ENCODE data around the gene ENTPD2.
A peak's percentile ranks its signal among the peaks of the same experiment; 100 is the strongest.
"Not testable (repeated sequence)": the region's sequence is repeated elsewhere in the genome, so short reads cannot be mapped to it uniquely, and the experiment has no call there.

Gene ENTPD2

DNA sequence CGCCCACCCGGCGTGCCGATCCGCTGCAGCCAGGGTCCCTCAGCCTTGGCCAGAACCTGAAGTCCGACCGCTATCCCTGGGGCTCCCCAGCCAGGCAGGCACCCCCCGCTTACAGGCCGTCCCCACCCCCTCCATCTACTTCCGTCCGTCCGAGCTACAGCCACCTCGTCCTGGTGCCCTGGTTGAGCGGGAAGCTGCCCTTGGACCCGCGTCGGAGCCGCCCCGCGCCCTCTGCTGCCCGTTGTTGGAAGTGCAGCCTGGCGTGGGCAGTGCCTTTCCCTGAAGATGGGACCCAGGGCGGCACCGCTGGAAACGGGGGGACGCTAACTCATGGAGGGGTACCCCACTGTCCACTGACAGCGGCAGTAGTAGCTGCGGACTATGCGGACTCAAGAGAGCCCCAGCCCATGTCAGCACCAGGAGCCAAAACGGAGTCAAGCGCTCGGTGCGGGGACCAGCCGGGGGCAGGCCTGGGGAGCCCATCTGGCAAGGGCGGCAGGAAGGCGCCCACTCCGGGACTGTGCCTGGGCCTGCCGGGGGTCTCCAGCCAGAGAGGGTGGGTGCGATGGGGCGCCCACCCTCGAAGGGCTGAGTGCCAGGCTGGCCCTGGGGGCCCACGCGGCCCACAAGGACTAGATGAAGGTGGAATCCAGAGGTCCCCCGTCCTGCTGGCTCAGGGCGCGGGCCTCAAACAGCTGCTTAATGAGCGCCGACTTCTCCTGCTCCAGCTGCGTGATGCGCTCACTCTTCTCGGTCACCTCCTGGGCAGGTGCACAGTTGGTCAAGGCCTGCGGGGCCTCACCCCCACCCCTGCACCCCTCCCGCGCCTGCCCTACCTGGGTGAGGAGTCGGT is 10.4 kb upstream of the ENTPD2 start:
- DNase-seq (ENCODE audit: low spot score): peak; percentile 74

- no peak for DNase-seq (ENCODE audit: low spot score)
Observed at GRCh38 chr9:137063311-137064026, 9.6 kb upstream of the ENTPD2 start.

- not testable (repeated sequence) for DNase-seq (ENCODE audit: low spot score)
Observed at GRCh38 chr9:137062798-137063197, 8.9 kb upstream of the ENTPD2 start.

GRCh38 chr9:137062384-137062783 is 8.5 kb upstream of the ENTPD2 start:
- DNase-seq (ENCODE audit: low spot score): no peak

- DNase-seq (ENCODE audit: low spot score): no peak
Observed at GRCh38 chr9:137058521-137059234, 4.8 kb upstream of the ENTPD2 start.

GRCh38 chr9:137057545-137057944 is 3.7 kb upstream of the ENTPD2 start:
- DNase-seq (ENCODE audit: low spot score): no peak

- DNase-seq (ENCODE audit: low spot score): no peak
Observed at GRCh38 chr9:137056739-137057415, 3.0 kb upstream of the ENTPD2 start.

GRCh38 chr9:137055385-137056364 is 1.8 kb upstream of the ENTPD2 start:
- DNase-seq (ENCODE audit: low spot score): peak; percentile 97

- DNase-seq (ENCODE audit: low spot score): peak; percentile 68
Observed at GRCh38 chr9:137054932-137055384, 1.1 kb upstream of the ENTPD2 start.

- DNase-seq (ENCODE audit: low spot score): no peak
Observed at GRCh38 chr9:137052998-137053943, 590 bp downstream of the ENTPD2 start.

- DNase-seq (ENCODE audit: low spot score): no peak
Observed at GRCh38 chr9:137052293-137052692, 1.6 kb downstream of the ENTPD2 start.

- DNase-seq (ENCODE audit: low spot score): no peak
Observed at GRCh38 chr9:137051145-137051724, 2.6 kb downstream of the ENTPD2 start.

DNA sequence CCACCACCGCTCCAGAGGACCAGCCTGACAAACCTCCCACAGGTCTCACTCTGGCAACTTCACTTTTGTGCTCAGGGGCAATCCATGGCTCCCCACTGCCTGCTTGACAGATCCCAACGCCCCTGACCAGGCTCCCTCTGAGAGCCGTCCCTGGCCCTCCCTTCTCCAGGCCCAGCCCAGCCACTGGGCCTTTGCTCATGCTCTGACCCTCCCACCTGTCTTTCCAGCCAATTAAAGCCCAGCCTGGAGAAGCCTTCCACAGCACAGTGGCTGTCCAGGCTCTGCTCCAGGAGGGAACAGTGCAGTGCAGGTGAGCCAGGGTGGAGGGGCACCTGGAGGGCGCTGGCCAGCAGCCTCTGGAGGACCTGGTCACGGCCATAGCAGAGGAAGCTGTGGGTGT is 3.3 kb downstream of the ENTPD2 start:
- no peak for DNase-seq (ENCODE audit: low spot score)

- DNase-seq (ENCODE audit: low spot score): peak; percentile 74
Observed at GRCh38 chr9:137049544-137050449, 4.1 kb downstream of the ENTPD2 start.

DNA sequence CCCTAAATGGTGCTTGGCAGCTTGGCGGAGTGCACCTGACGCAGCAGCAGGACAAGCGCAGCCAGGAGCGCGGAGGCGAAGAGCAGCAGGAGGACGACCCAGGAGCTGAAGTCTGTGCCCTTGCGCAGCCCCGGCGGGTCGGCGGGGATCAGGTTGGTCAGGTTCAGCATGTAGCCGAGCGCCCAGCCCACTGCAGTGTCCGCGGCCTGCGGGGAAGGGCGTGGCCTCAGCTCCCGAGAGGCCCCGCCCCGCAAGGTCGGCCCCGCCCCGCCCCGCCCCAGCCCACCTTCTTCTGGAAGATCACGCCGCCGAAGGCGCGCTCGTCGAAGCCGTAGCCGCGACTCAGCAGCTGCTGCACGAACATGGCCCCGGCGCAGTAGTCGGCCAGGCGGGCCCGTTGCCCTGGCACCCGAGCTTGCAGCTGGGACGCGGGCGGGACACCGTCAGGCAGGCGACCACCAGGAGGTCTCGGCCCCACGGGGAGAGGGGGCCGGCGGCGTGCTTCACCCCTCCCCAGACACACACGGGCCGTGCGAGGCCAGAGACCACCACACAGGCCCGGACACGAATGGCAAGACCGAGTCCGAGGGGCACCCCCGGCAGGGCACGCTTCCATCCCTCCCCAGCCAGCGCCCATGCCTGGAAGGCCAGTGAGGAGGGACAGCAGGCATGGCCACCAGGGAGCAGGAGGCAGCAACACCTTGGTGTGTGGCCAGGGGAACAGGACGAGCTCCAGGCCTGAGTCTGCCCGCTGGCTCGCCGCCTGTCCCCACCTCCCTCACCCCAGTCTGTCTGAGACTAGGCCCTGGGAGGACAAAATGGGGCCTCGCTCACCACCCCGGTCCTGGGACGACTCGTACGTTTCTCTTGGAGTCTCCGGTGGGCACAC is 5.0 kb downstream of the ENTPD2 start:
- DNase-seq (ENCODE audit: low spot score): peak; percentile 65

DNA sequence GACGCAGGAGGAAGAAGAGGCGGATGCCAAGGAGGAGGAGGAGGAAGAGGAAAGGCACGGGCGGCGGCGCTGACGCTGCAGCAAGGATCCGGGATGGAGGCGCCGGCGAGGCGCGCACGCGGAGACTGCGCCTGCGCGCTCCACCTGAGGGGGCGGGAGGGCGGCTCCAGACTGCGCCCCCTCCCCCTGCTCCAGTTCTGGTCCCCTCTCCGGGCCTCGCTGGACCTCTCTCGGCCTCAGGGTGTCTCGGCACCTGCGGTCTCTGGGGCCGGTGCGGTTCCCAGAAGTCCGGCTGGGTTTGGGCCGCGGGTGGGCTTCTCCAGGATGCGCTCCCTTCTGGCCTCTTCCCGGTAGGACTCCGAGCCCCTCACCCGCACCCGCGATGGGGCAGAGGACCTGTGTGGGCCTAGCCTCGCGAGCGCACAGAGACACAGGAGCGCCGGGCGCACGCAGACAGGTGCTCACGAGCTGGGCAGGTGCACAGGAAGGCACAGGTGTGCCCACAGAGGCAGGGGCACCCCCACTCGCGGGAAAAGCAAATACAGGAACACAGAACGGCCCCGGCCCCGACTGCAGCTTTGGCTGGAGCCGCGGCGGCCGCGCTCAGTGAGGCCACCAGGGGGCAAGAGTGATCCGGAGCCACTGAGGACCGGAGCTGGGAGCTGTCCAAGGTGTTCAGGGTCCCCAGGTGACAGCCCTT is 7.6 kb downstream of the ENTPD2 start, which contains the start of gene NPDC1:
Gene NPDC1, minus strand, starts transcription at position 90 of the 700 bp plus-strand sequence. CDS start 188 bp downstream, outside the sequence.
- DNase-seq (ENCODE audit: low spot score): peak; percentile 75
